Measurements from ENCODE around the gene RPF1. TPM values are rescaled to one million over a fixed set of nuclear protein-coding genes. Genes with fewer than 3 reads are reported as not detected.

The RPF1 gene
- total RNA-seq, 2 experiments from 2014 or later: 67.6 to 69.4 TPM

DNA sequence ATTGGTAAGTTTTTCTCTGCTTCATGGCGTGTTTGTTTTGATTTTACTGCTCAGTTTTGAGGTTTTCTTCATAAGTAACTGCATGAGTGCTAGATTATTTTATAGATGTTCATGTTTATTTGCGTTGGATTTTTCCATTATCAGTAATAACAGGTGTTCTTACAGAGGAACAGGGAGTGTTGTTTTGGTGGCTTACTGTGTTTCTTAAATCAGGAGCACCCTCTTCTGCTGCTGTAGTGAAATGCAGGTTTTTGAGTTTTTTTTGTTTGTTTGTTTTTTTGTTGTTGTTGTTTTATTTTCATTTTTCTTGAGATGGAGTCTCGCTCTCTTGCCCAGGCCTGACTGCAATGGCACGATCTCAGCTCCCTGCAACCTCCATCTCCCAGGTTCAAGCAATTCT, 62.6 kb downstream of the RPF1 start:
- Mint-ChIP-seq H3K36me3 (ENCODE audit: low read depth) (peaks cover 44% of the 10 kb centered on the region), H3K27me3 (no peaks in the 10 kb centered on the region), H3K27ac (no peak overlapping the region), H3K4me3 (no peak overlapping the region), H3K4me1 (ENCODE audit: low read depth) (peaks cover 4% of the 10 kb centered on the region), H3K9me3 (no peaks in the 10 kb centered on the region)
- ChIA-PET POLR2A (no interaction called here), CTCF (no interaction called here)
- H3K27me3 ChIP-seq (ENCODE audit: control insufficient read depth in 1 of 2, insufficient read depth in 2 of 2, low read length in 2 of 2): no peaks in the 10 kb centered on the region
- peak in 2 of 14 experiments; percentile 12 to 25 for DNase-seq
- TF ChIP-seq, protein P1, sequence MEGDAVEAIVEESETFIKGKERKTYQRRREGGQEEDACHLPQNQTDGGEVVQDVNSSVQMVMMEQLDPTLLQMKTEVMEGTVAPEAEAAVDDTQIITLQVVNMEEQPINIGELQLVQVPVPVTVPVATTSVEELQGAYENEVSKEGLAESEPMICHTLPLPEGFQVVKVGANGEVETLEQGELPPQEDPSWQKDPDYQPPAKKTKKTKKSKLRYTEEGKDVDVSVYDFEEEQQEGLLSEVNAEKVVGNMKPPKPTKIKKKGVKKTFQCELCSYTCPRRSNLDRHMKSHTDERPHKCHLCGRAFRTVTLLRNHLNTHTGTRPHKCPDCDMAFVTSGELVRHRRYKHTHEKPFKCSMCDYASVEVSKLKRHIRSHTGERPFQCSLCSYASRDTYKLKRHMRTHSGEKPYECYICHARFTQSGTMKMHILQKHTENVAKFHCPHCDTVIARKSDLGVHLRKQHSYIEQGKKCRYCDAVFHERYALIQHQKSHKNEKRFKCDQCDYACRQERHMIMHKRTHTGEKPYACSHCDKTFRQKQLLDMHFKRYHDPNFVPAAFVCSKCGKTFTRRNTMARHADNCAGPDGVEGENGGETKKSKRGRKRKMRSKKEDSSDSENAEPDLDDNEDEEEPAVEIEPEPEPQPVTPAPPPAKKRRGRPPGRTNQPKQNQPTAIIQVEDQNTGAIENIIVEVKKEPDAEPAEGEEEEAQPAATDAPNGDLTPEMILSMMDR (IDR thresholded peaks at IDR 0.05): peak; percentile 32
- no peak overlapping the region for H3K4me3 ChIP-seq (ENCODE audit: low read length)
- peaks cover 11% of the 10 kb centered on the region for H3K36me3 ChIP-seq (ENCODE audit: insufficient read depth, low read length)
- intact Hi-C loops (cut with DNase I, micrococcal nuclease): no loop called here
- no peak for ATAC-seq (ENCODE audit: poor library complexity)
- no peaks in the 10 kb centered on the region for H3K4me1 ChIP-seq (ENCODE audit: insufficient read depth, low read length)
- no peaks in the 10 kb centered on the region for H3K9me3 ChIP-seq (ENCODE audit: control insufficient read depth in 1 of 2, insufficient read depth in 1 of 2, low read length in 2 of 2)
- no peak overlapping the region for H3K27ac ChIP-seq (ENCODE audit: low read depth in 1 of 2, low read length in 2 of 2)

Other genes starting within 250 kb of the RPF1 start
- gene SAMD13, start 177.6 kb upstream of the RPF1 start, total RNA-seq: not detected
- gene DNASE2B, start 80.8 kb upstream of the RPF1 start, total RNA-seq: not detected
- gene SPATA1, start 27.1 kb downstream of the RPF1 start, total RNA-seq: under 1 TPM; 0.11 to 0.61 TPM
- 10 to 100 TPM; 23.6 to 24.6 TPM for gene GNG5, start 27.3 kb downstream of the RPF1 start, total RNA-seq
- 10 to 100 TPM; 19.4 to 20.0 TPM for gene CTBS, start 95.2 kb downstream of the RPF1 start, total RNA-seq
- 1 to 10 TPM; 5.5 to 6.0 TPM for gene SSX2IP, start 211.2 kb downstream of the RPF1 start, total RNA-seq

All from CD4-positive, alpha-beta T cell (primary cell).